Endothelial cell of umbilical vein (primary cell): ENCODE data around the gene SAFB. TPM values are rescaled to one million over a fixed set of nuclear protein-coding genes. Genes with fewer than 3 reads are reported as not detected.

ENCODE experiments used
- BruUV-seq: library from RNA; stranded (reverse); fragments of 400-500 nt; replicated peaks from 2 replicates; lab custom pipeline; 2021; lab: Mats Ljungman, UMichigan
- CTCF ChIA-PET: fragments of 300-600, 350-600 bp; sonication (Branson Sonifier 250); formaldehyde crosslinking; loops from one replicate; lab custom pipeline; 2021; ENCODE audit warnings: antibody characterized with exemption, inconsistent platforms; lab: Charles Lee
- POLR2A ChIA-PET: fragments of 300-600, 350-600 bp; sonication (Branson Sonifier 250); formaldehyde crosslinking; loops from one replicate; lab custom pipeline; 2021; ENCODE audit warnings: antibody characterized with exemption, inconsistent platforms; lab: Charles Lee
- DNase-seq: peaks from one replicate; pipeline ENCODE4 v3.0.0-alpha.2; 2011; ENCODE audit warnings: low read depth, low spot score
- FAIRE-seq: peaks from 2 replicates; lab custom pipeline; 2011; peaks lifted over from hg19 to GRCh38; lab: Jason Lieb, UNC
- H2AFZ ChIP-seq: 2 replicates; pipeline ENCODE4 v1.6.0; 2012; ENCODE audit warnings: low read depth, low read length, control low read depth, inconsistent platforms
- H3K27ac ChIP-seq: 2 replicates; pipeline ENCODE4 v1.5.1; 2011; ENCODE audit warnings: low read depth, mild to moderate bottlenecking, control low read depth, low read length, moderate library complexity; ENCODE audit not compliant: insufficient read depth
- H3K27me3 ChIP-seq, 2 experiments: 2 replicates each; pipeline versions ENCODE4 v1.6.0 to v1.6.1; 2011; ENCODE audit warnings: low read length in 2 of 2, mixed read lengths in 1 of 2; ENCODE audit not compliant: control insufficient read depth in 2 of 2, insufficient read depth in 2 of 2
- H3K36me3 ChIP-seq, 2 experiments: 2 replicates in 1 of 2; 3 replicates in 1 of 2; pipeline ENCODE4 v1.5.1; 2011; ENCODE audit warnings: low read length in 2 of 2, mild to moderate bottlenecking in 1 of 2, moderate library complexity in 1 of 2; ENCODE audit not compliant: control insufficient read depth in 2 of 2, insufficient read depth in 2 of 2; ENCODE audit errors: extremely low read depth in 1 of 2
- H3K4me1 ChIP-seq: 3 replicates; pipeline ENCODE4 v1.5.1; 2011; ENCODE audit warnings: mild to moderate bottlenecking, low read length; ENCODE audit not compliant: control insufficient read depth, insufficient read depth; ENCODE audit errors: extremely low read depth
- H3K4me2 ChIP-seq: 2 replicates; pipeline ENCODE4 v1.6.1; 2011; ENCODE audit warnings: low read length, control low read depth, mixed read lengths; ENCODE audit not compliant: insufficient read depth
- H3K4me3 ChIP-seq, 3 experiments: fragments of 200-600 bp in 1 of 3; sonication (generic), shearing (Covaris generic) in 1 of 3; replicated peaks in 1 of 3; 2 replicates each; pipeline ENCODE4 v1.5.1; 2011 to 2016; ENCODE audit warnings: control low read depth in 3 of 3, low read length in 3 of 3, mild to moderate bottlenecking in 2 of 3, inconsistent platforms in 1 of 3, low read depth in 1 of 3, moderate library complexity in 1 of 3; ENCODE audit not compliant: insufficient read depth in 1 of 3
- H3K79me2 ChIP-seq: 2 replicates; pipeline ENCODE4 v1.6.0; 2012; ENCODE audit warnings: low read length, inconsistent platforms; ENCODE audit not compliant: control insufficient read depth, insufficient read depth
- H3K9ac ChIP-seq: replicated peaks from 2 replicates; pipeline ENCODE3; 2011; ENCODE audit warnings: low read length, control low read depth; ENCODE audit not compliant: insufficient read depth; ENCODE audit errors: extremely low read depth
- H3K9me1 ChIP-seq: replicated peaks from 3 replicates; pipeline ENCODE4 v1.6.0; 2011; ENCODE audit warnings: mild to moderate bottlenecking, low read length; ENCODE audit not compliant: control insufficient read depth, insufficient read depth; ENCODE audit errors: extremely low read depth
- H3K9me3 ChIP-seq: replicated peaks from 2 replicates; pipeline ENCODE4 v1.5.1; 2012; ENCODE audit warnings: low read length, inconsistent platforms; ENCODE audit not compliant: control insufficient read depth, insufficient read depth
- H4K20me1 ChIP-seq: replicated peaks from 2 replicates; pipeline ENCODE3; 2011; ENCODE audit warnings: mild to moderate bottlenecking, low read length; ENCODE audit not compliant: control insufficient read depth, insufficient read depth; ENCODE audit errors: extremely low read depth
- CTCF ChIP-seq, 2 donors: IDR thresholded peaks; 1 replicate in 1 of 2; 2 replicates in 1 of 2; pipeline ENCODE4 v1.5.1; 2011; ENCODE audit warnings: low read length in 2 of 2, mild to moderate bottlenecking in 2 of 2, moderate library complexity in 2 of 2, control low read depth in 1 of 2, inconsistent platforms in 1 of 2, low read depth in 1 of 2; ENCODE audit not compliant: insufficient read depth in 1 of 2; ENCODE audit errors: extremely low read depth in 1 of 2
- EZH2 ChIP-seq: IDR thresholded peaks from 2 replicates; pipeline ENCODE4 v1.6.1; 2012; ENCODE audit warnings: borderline replicate concordance, low read depth, mild to moderate bottlenecking, moderate library complexity, low read length, inconsistent platforms; ENCODE audit not compliant: severe bottlenecking
- FOS ChIP-seq: IDR thresholded peaks from 2 replicates; pipeline ENCODE4 v1.6.1; 2011; ENCODE audit warnings: mild to moderate bottlenecking, low read length, moderate library complexity, borderline replicate concordance; ENCODE audit not compliant: insufficient read depth
- GATA2 ChIP-seq: IDR thresholded peaks from 2 replicates; pipeline ENCODE4 v1.7.0; 2011; ENCODE audit warnings: low read depth, mild to moderate bottlenecking, moderate library complexity, mixed read lengths, low read length; ENCODE audit not compliant: insufficient read length, insufficient read depth
- JUN ChIP-seq: IDR thresholded peaks from 2 replicates; pipeline ENCODE4 v1.6.1; 2011; ENCODE audit warnings: borderline replicate concordance, low read depth; ENCODE audit not compliant: insufficient read length, insufficient read depth
- MAX ChIP-seq: IDR thresholded peaks from 2 replicates; pipeline ENCODE4 v1.6.1; 2011; ENCODE audit not compliant: insufficient read depth, insufficient read length
- MYC ChIP-seq: IDR thresholded peaks from one replicate; pipeline ENCODE4 v1.6.1; 2011; ENCODE audit warnings: mild to moderate bottlenecking, low read depth, low read length
- POLR2A ChIP-seq: IDR thresholded peaks from 2 replicates; pipeline ENCODE4 v1.6.1; 2012; ENCODE audit warnings: low read depth, mild to moderate bottlenecking, control low read depth, low read length
- POLR2AphosphoS5 ChIP-seq: IDR thresholded peaks from 2 replicates; pipeline ENCODE4 v1.6.1; 2012; ENCODE audit warnings: low read depth, mild to moderate bottlenecking, control low read depth, low read length, moderate library complexity; ENCODE audit not compliant: insufficient read depth
- dilution Hi-C: fragments of 300-500 bp; cut with MboI; formaldehyde crosslinking; loops from one replicate; pipeline ENCODE4 v1.15.0; 2019; ENCODE audit warnings: low sequenced_read_pairs; ENCODE audit not compliant: extremely low pct_ligation_motif_present
- intact Hi-C: fragments of 100-400 bp; cut with micrococcal nuclease; formaldehyde crosslinking; loops from one replicate; pipeline ENCODE4 v1.10.0; 2022
- polyA plus RNA-seq, 4 experiments: library from polyadenylated mRNA; depleted of rRNA in 3 of 4; stranded (reverse) in 3 of 4; unstranded in 1 of 4; fragments of >200 nt; gene quantifications; 2 replicates each; pipeline versions ENCODE4 v1.2.1 to v1.2.3, GENCODE V29; 2011 to 2012; ENCODE audit warnings: missing spikeins in 1 of 4
- total RNA-seq: library from RNA; stranded (reverse); gene quantifications from 2 replicates; pipeline ENCODE4 v1.2.3, GENCODE V29; 2021

The SAFB gene
- total and polyA plus RNA-seq, 2 donors (not counting 3 experiments of a cell fraction or from before 2014, with no cell fraction given): 44.7 to 109 TPM

- Histone ChIP-seq H3K27me3 (no peaks in the 10 kb centered on the region), H3K9me3 (no peaks in the 10 kb centered on the region), H3K4me2 (no peak overlapping the region), H3K27ac (no peak overlapping the region), H3K79me2 (peaks cover 9% of the 10 kb centered on the region), H2AFZ (no peak overlapping the region), H3K4me1 (peaks cover 10% of the 10 kb centered on the region), H3K36me3 (peaks cover 0 to 7% of the 10 kb centered on the region in 2 experiments), H3K9me1 (no peaks in the 10 kb centered on the region), H4K20me1 (no peaks in the 10 kb centered on the region), H3K9ac (no peak overlapping the region), H3K4me3 (no peak overlapping the region)
- no TSS peak for BruUV-seq
- DNase-seq: no peak
- no peak for FAIRE-seq
- ChIA-PET POLR2A (no interaction called here), CTCF (interaction anchor here (1.0 to 1.1 kb wide), 2 partner anchors 10 to 13 kb away, joined by 4 read pairs; partner anchors contain the start of gene RPL36)
- no peak for TF ChIP-seq EZH2
- TF ChIP-seq MYC: no peak
- TF ChIP-seq CTCF (IDR thresholded peaks at IDR 0.05; ENCODE audit: extremely low read depth in 1 of 2, insufficient read depth in 1 of 2, low read depth in 1 of 2, low read length in 2 of 2): no peak
- no peak for TF ChIP-seq GATA2
- TF ChIP-seq MAX: no peak
- TF ChIP-seq POLR2A: no peak
- no peak for TF ChIP-seq FOS
- no peak for TF ChIP-seq POLR2AphosphoS5
- no peak for TF ChIP-seq JUN
- intact Hi-C loops: no loop called here
- dilution Hi-C loops: no loop called here
These were observed 53.4 kb downstream of the SAFB start for GRCh38 chr19:5676105-5676771.
